Measurements from ENCODE around the gene SMCO3. TPM values are rescaled to one million over a fixed set of nuclear protein-coding genes. Genes with fewer than 3 reads are reported as not detected.

Gene SMCO3
- total and polyA plus RNA-seq, 2 of the 13 experiments (the other 11 are each of a cell fraction or from before 2014, with no cell fraction given) = 0.29 to 0.42 TPM

GRCh38 chr12:14846042-14846587 is 32.1 kb upstream of the SMCO3 start (continued):
- TF ChIP-seq ZBTB43 (CRISPR knock-in tag; conservative IDR thresholded peaks at IDR 0.05) (no peak), NR2F2 (IDR thresholded peaks at IDR 0.05; ENCODE audit: borderline replicate concordance, low read depth) (no peak), SALL2 (CRISPR knock-in tag; IDR thresholded peaks at IDR 0.05) (no peak), ZNF878 (CRISPR knock-in tag; IDR thresholded peaks at IDR 0.05) (no peak), NFKB2 (CRISPR knock-in tag; IDR thresholded peaks at IDR 0.05; ENCODE audit: borderline replicate concordance) (no peak), ATF1 (CRISPR knock-in tag; IDR thresholded peaks at IDR 0.05) (no peak), KIAA2018 (CRISPR knock-in tag; IDR thresholded peaks at IDR 0.05; ENCODE audit: borderline replicate concordance) (no peak), AHDC1 (CRISPR knock-in tag; IDR thresholded peaks at IDR 0.05; ENCODE audit: borderline replicate concordance) (no peak)
